SU-DHL-6 (cell line): ENCODE results near the gene MEIS1.

Experiments used
- H2AFZ ChIP-seq: fragments of 200-600 bp; sonication (generic); 2 replicates; pipeline ENCODE4 v1.6.1; 2014; ENCODE audit warnings: low read depth, mild to moderate bottlenecking, moderate library complexity, mixed read lengths, antibody characterized with exemption, low read length; ENCODE audit not compliant: severe bottlenecking
- H3F3A ChIP-seq: fragments of 200-600 bp; shearing (Covaris generic); 2 replicates; pipeline ENCODE4 v1.6.0; 2016; ENCODE audit warnings: antibody characterized with exemption, mild to moderate bottlenecking; ENCODE audit not compliant: insufficient read depth
- H3K27ac ChIP-seq: fragments of 200-600 bp; sonication (generic); 2 replicates; pipeline ENCODE4 v1.5.1; 2016; ENCODE audit warnings: low read depth, mild to moderate bottlenecking, low read length, moderate library complexity, mixed read lengths
- H3K27me3 ChIP-seq: fragments of 200-600 bp; sonication (generic), shearing (Covaris generic); 2 replicates; pipeline ENCODE4 v1.6.0; 2014; ENCODE audit warnings: mild to moderate bottlenecking, low read length
- H3K36me3 ChIP-seq: fragments of 200-600 bp; sonication (generic); 2 replicates; pipeline ENCODE4 v1.6.1; 2014; ENCODE audit warnings: mild to moderate bottlenecking, low read length, mixed read lengths
- H3K4me2 ChIP-seq: fragments of 300-600, 200-600 bp; shearing (Covaris generic), sonication (generic); 2 replicates; pipeline ENCODE4 v1.6.0; 2014; ENCODE audit warnings: low read length, low read depth, mild to moderate bottlenecking; ENCODE audit not compliant: poor library complexity, severe bottlenecking
- H3K4me3 ChIP-seq: fragments of 200-600 bp; sonication (generic); 2 replicates; pipeline ENCODE4 v1.5.1; 2014; ENCODE audit warnings: antibody characterized with exemption, low read length, mild to moderate bottlenecking, mixed read lengths; ENCODE audit not compliant: insufficient read depth, poor library complexity, severe bottlenecking
- H3K79me2 ChIP-seq: fragments of 200-600 bp; sonication (generic); 2 replicates; pipeline ENCODE4 v1.6.1; 2014; ENCODE audit warnings: mild to moderate bottlenecking, low read length, moderate library complexity; ENCODE audit not compliant: insufficient read depth
- H3K9ac ChIP-seq: fragments of 200-600 bp; sonication (generic); 2 replicates; pipeline ENCODE4 v1.7.0; 2014; ENCODE audit warnings: mild to moderate bottlenecking, low read length
- H3K9me2 ChIP-seq: fragments of 200-600 bp; sonication (generic); replicated peaks from 2 replicates; pipeline ENCODE4 v1.6.1; 2014; ENCODE audit warnings: low read length; ENCODE audit not compliant: insufficient read depth
- H3K9me3 ChIP-seq: fragments of 200-600 bp; sonication (generic); 2 replicates; pipeline ENCODE4 v1.6.1; 2014; ENCODE audit warnings: low read length, mixed read lengths; ENCODE audit not compliant: insufficient read depth
- H4K20me1 ChIP-seq: fragments of 200-600 bp; sonication (generic); 2 replicates; pipeline ENCODE4 v1.6.1; 2014; ENCODE audit warnings: low read depth, mild to moderate bottlenecking, antibody characterized with exemption, low read length, moderate library complexity, mixed read lengths
- CTCF ChIP-seq: fragments of 200-600 bp; sonication (generic); IDR thresholded peaks from one replicate; pipeline ENCODE4 v1.5.1; 2017; ENCODE audit warnings: antibody characterized with exemption, mild to moderate bottlenecking, low read length, moderate library complexity; ENCODE audit not compliant: insufficient read depth, poor library complexity, severe bottlenecking
- EZH2phosphoT487 ChIP-seq: fragments of 200-600 bp; sonication (generic), shearing (Covaris generic); conservative IDR thresholded peaks from 2 replicates; pipeline ENCODE4 v1.6.1; 2018; ENCODE audit warnings: mild to moderate bottlenecking, antibody characterized with exemption, low read length, moderate library complexity, mixed read lengths

The MEIS1 gene

GRCh38 chr2:66545258-66545657 is 110.3 kb downstream of the MEIS1 start:
- Histone ChIP-seq H3K9me2 (no peaks in the 10 kb centered on the region), H3F3A (no peaks in the 10 kb centered on the region), H3K79me2 (no peaks in the 10 kb centered on the region), H3K9me3 (no peaks in the 10 kb centered on the region), H3K4me3 (no peak overlapping the region), H2AFZ (no peak overlapping the region), H4K20me1 (no peaks in the 10 kb centered on the region), H3K4me2 (no peak overlapping the region), H3K36me3 (no peaks in the 10 kb centered on the region), H3K9ac (no peak overlapping the region), H3K27me3 (no peaks in the 10 kb centered on the region), H3K27ac (no peak overlapping the region)
- TF ChIP-seq EZH2phosphoT487 (no peak), CTCF (no peak)

DNA sequence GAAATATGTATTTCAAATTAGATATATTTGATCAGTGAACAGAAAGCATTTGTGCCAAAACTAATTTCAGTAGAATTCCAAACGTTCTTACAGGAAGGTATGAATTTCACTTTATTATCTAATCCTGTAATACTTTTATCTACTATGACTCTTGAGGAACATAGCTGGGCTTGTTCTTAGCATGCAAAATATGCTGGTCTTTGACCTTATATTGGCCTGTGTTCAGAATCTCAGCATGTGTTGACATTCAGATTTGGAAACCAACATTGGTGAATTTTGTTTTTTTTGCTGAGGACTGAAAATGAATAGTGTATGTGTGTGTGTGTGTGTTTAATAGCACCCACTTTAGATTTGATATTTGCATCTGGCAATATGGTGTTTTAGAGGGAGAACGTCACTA is 112.2 kb downstream of the MEIS1 start:
- Histone ChIP-seq H3K4me3 (no peak overlapping the region), H3K9me3 (no peaks in the 10 kb centered on the region), H3K79me2 (no peaks in the 10 kb centered on the region), H4K20me1 (no peaks in the 10 kb centered on the region), H3K4me2 (no peak overlapping the region), H3F3A (no peaks in the 10 kb centered on the region), H3K9me2 (no peaks in the 10 kb centered on the region), H3K9ac (no peak overlapping the region), H3K27me3 (no peaks in the 10 kb centered on the region), H2AFZ (no peak overlapping the region), H3K27ac (no peak overlapping the region), H3K36me3 (no peaks in the 10 kb centered on the region)
- TF ChIP-seq CTCF (no peak), EZH2phosphoT487 (no peak)

DNA sequence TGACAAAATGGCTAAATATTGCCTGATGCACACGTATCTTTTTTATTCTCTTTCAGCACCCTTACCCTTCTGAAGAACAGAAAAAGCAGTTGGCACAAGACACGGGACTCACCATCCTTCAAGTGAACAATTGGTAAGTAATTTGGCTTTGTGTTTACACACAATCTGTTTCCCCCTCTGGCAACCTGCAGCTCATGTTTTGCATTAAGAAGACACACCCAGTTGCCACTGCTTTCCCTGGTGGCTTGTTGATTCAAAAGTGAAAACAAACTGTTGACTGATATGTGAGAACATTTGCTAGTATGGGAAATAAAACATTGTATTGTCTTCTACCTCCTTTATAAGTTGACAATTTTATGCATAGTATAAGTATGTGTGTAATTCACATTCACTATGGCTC is 113.0 kb downstream of the MEIS1 start:
- no peak overlapping the region for H3K4me2 ChIP-seq
- H3K36me3 ChIP-seq = no peaks in the 10 kb centered on the region
- no peak overlapping the region for H2AFZ ChIP-seq
- no peaks in the 10 kb centered on the region for H3F3A ChIP-seq
- no peak for TF ChIP-seq EZH2phosphoT487
- TF ChIP-seq CTCF = no peak
- no peaks in the 10 kb centered on the region for H3K9me3 ChIP-seq
- no peak overlapping the region for H3K9ac ChIP-seq
- no peaks in the 10 kb centered on the region for H4K20me1 ChIP-seq
- H3K27me3 ChIP-seq = no peaks in the 10 kb centered on the region
- no peaks in the 10 kb centered on the region for H3K79me2 ChIP-seq
- no peak overlapping the region for H3K4me3 ChIP-seq
- no peak overlapping the region for H3K27ac ChIP-seq
- H3K9me2 ChIP-seq = no peaks in the 10 kb centered on the region

DNA sequence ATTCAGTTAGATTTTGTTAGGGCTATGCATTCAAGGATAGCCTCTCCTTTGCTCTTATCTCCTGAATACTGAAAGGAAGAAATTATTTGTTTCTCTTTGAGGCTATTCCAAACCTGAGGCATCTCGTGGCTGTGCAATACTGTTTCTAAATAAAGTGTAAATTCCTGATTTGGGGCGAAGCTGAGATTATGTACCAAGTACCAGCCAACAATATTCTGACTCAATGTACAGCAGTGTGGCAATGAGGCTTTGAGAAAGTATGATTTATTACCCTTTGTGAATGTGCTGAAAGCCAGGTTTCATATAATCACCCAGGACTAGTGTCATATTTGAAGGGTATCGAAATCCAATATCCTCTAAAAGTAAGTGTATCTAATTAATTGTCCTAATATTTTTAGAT is 113.5 kb downstream of the MEIS1 start:
- Histone ChIP-seq H3K4me3 (no peak overlapping the region), H3K27me3 (no peaks in the 10 kb centered on the region), H2AFZ (no peak overlapping the region), H3K9me2 (no peaks in the 10 kb centered on the region), H3K79me2 (no peaks in the 10 kb centered on the region), H3K9me3 (no peaks in the 10 kb centered on the region), H3K9ac (no peak overlapping the region), H3K27ac (no peak overlapping the region), H3K36me3 (no peaks in the 10 kb centered on the region), H3K4me2 (no peak overlapping the region), H3F3A (no peaks in the 10 kb centered on the region), H4K20me1 (no peaks in the 10 kb centered on the region)
- TF ChIP-seq CTCF (no peak), EZH2phosphoT487 (no peak)
